T-helper 9 cell (primary cell): ENCODE results near the gene NSG1.

ENCODE experiments used
- DNase-seq: peaks from one replicate; pipeline ENCODE4 v3.0.0-alpha.2; 2020

Gene NSG1

DNA sequence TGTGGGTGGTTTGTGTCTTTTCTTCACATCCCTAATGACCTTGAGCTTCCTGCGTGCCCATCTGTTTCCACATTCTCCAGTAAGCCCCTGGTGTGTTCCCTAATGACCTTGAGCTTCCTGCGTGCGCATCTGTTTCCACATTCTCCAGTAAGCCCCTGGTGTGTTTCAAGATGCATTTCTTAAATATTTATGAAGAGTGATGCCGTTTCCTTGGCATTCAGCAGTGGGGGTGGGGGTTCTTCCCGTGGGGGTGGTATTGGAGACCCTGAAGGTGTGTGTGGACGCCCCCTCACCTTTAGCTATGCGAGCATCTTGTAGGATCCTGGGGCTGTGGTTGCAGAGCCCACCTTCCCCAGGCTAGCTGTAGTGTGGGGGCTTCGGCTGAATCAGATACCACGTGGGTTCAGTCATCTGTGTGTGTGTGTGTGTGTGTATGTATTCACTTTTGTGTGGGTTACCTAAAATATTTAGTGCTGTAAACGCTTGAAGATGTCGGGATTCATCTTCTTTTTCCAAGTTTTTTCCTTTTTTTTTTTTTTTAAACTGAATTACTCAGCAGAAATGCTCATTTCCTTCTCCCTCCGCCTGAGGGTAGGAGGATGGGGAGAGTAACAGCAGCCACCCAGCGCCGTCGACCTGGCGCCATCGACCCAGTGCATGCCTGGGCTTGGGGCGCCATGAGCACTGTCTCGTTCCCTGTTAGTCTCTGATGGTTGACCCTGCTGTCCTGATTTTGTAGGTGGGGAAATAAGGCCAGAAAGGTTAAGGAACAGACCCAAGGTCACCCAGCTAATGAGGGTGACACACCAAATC lies 9.9 kb downstream of the NSG1 start:
- DNase-seq: no peak

DNA sequence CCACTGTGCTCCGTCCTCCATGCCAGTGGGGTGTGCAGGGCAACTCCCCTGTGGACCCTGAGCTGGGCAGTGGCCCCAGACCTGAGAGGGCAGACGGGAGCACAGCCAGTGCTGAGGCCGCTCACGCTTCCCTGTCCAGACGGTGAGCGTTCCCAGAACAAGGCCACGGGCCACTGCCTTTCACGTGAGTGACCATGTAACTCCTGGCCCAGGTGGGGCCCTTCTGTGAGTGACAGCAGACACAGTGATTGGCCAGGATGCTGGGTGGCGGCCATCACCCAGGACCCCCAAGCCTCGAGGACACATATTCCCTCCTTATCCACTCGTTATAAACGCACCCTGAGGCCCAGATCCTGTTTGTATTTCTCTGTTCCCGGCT lies 10.5 kb downstream of the NSG1 start:
- no peak for DNase-seq

DNA sequence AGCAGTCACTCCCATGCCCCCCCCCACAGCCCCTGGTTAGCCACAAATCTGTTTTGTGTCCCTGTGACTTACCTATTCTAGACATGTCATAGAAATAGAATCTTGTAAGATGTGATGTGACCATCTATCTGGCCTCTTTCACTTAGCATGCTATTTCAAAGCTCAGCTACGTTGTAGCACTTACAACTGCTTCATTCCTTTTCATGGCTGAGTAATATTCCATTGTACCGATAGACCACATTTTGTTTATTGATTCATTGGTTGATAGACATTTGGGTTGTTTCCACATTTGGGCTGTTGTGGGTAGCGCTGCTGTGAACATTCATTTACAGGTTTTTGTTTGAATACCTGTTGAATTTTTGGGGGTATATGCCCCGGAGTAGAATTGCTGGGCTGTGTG lies 11.5 kb downstream of the NSG1 start:
- DNase-seq: no peak

DNA sequence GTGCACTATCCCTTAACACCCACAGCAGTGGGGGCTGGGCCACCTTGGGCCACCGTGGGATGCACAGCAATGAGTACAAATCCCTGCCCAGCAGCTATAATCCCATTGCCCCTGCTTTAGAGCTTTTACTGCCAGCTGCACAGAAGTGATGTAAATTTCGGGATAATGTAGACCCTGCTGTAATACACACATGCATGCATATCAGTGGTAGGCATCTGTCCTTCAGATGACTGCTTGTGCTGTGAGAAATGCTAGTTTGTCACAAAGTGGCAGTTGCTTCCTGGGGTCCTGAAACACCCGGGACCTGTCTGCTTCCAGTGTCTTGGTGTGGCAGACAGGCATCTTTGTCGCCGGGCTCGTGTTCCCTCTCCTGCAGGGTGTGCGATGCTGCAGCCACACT lies 14.1 kb downstream of the NSG1 start:
- no peak for DNase-seq

DNA sequence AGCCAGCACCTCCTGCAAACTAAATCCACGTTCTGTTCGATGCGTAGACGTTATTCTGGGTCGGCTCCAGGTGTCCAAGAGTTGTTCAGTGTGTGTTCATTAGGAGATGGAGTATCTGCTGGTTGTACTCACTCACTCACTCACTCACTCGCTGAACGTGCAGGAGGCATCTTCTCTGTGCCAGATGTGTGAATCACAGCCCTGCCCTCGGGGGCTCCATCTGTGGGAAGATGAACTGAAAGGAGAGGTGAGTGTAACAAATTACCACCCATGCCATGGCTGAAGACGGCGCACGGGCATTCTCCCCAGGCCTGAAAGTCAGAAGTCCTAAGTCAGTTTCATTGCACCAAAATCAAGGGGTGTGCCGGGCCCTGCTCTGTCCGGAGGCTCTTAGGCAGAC lies 16.1 kb downstream of the NSG1 start:
- no peak for DNase-seq

DNA sequence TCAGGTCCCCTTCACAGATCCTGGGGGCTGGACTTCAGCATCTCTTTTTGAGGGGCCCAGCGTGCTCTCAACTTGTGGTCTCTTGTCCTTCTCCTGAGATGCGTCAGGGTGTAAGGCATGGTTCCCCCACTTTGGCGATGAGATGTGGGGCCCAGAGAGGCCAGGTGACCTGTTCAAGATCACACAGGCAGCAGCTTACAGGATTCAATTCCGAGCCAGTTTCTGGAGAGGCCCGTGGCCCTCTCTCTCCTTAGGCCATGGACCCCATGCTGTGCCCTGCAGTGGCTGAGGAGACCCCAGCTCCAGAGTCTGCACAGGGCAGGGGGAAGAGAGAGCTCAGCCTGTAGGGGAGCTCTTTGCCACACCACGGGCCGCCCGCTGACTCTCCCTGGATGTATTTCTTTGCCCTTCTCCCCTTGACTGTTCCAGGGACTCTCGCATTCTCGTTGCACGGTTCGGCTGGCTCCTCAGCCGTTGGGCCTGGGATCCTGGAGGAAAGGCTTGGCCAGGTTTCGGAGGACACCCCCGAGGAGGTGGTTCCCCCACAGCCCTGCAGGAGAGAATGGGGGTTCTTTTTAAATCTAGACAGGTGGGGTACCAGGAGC lies 18.6 kb downstream of the NSG1 start:
- no peak for DNase-seq

DNA sequence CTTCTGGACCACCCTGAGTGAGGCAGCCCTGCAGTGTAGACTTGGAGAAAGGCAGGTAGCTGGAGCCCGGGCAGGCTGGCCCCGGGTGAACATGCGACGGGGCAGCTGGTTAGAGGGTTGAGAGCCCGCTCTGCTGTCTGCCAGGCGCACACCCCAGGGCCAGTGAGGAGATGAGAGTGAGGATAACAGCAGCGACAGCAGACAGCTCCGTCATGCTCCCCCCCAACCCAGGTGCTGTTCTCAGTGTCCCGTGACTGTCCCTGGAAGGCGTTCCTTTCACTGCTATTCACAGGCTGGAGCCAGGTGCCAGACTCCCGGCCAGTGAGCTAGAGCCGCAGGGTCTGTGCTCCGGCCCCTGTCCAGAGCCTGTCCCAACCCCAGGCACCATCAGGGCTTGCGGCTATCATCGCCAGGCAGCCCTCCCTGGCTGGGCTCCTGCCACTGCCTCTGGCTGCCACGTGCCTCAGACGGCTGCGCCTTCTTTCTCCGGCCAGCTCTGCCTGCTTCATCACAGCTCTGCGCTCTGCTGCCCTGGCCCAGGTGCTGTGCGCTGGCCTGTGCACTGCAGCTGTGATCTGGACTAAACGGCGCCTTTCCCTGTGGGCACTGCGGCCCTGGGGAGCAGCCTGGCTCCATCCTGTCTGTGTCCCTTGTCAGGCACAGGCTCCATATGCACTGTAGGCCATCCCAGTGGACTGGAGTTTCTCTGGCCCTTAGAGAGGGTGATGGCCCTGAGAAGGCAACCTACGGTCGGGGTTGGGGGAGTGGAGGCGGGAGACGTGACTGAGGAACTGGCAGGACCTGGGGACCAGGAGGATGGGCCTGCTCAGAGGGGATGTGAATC lies 19.8 kb downstream of the NSG1 start:
- DNase-seq: no peak

DNA sequence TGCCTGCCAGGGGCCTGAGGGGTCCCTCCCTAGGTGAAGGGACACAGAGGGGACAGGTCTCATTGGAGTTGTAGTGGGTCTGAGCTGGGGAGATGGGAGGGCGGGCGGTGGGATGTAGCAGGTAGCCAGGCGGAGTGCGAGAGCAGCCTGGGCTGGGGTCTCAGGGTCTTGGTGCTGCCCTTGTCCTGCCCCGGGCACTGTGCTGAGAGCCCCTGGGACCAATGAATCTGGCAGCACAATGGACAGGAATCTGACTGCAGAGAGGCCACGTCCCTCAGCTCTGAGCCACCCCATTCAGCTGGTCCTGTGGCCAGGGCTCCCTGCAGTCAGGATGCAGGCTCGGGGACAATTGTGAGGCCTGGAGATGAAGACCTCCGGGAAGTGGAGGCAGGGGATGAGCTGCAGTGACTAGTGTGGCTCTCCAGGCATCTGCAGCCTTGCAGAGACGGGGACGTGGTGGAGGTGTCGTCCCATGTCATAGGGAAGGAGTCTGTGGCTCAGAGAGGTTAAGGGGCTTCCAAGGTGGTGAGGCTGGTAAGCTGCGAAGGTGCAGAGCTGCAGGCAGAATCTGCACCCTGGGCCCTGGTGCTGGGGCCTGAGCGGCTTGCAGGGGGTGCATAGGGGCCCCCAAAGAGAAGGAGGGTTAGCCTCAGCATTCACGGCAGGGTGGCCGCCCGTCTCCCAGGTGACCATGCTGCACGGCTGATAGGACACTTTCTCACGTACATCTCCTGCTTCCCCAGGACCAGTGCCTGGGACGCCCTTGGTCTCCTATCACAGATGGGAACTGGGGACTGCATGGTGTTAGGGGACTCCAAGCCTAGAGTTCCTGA lies 20.6 kb downstream of the NSG1 start:
- no peak for DNase-seq

DNA sequence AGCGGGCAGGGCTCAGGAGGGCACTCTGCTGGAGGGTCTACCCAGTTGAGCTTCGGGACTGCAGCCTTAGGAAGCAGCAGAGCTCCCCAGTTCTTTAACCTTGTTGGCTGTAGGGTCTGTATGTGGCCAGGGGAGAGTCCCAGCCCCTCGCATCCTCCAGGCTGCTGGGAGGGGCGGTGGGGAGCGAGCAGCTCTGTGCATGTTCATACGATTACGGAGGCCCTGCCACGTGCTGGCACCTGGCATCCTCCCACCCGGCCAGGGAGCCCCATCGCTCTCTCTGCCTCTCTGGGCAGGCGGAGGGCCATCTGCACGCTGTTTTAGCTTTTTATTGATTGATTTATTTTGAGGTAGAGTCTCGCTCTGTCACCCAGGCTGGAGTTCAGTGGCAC lies 21.2 kb downstream of the NSG1 start:
- no peak for DNase-seq

DNA sequence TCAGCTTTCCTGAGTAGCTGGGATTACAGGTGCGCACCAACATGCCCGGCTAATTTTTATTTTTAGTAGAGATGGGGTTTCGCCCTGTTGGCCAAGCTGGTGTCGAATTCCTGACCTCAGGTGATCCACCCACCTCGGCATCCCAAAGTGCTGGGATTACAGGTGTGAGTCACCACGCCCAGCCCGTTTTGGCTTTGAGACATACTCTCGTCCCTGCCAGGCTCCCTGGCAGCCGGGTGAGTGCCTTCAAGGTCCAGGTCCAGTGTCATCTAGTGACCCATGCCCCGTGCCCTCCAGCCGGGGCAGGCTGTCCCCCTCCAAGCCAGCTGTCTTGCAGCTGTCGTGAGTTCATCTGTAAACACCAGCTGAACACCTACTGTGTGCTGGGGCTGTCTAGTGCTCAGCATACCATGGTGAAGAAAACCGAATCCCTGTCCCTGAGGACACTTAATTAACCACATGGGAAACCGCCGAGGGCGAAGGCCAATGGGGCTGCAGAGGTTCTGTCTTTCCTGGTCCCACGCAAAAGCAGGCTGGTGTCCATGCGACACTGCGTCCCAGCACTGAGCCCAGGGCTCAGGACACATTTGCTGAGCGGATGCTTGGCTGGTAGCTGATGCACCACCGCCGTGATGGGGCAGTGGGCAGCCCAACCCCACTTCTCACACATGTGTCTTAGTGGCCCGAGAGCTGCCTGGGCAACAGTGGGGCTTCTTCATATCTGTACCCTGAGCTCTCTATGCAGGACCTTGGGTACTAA lies 21.9 kb downstream of the NSG1 start:
- no peak for DNase-seq

DNA sequence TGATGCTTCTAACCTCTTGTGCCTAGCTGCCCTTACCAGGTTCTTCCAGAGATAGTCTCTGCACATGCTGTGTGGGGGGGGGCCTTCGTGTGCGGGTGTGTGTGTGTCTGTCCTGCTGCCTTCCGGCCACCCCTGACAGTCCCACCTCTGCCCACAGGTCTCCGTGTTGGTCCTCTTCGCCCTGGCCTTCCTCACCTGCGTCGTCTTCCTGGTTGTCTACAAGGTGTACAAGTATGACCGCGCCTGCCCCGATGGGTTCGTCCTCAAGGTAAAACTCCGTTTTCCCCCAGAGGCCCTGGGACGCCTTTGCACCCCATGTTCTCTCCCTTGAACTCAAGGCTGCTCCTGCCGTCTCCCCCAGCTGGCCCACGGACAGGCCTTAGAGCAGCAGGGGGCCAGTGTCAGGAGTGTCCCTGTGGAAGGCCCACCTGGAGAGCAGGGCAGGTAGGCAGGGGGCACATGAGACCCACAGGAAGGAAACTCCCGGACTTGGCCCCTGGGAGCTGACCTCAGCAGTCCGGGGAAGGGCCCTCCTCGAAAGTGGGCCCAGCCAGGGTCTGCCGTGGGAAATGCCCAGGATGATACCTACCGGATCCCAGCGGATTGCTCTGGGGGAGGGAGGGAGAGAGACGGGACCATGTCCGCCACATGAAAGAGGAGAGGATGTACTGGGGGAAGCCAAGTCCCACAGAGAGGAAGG lies 22.7 kb downstream of the NSG1 start:
- DNase-seq: no peak

DNA sequence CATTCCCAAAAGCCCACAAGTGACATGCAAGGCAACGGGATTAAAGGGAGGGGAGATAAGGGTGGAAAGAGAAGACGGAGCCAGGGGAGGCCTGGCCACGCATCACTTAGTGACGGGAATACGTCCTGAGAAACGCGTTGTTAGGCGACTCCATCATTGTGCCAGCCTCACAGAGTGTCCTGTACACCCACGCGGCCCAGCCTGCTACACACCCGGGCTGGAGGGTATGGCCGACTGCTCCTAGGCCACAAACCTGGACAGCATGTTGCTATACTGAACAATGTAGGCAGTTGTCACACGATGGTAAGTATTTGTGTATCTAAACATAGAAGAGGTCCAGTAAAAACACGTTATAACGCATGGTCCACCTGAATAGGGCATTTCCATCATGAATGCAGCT lies 23.4 kb downstream of the NSG1 start:
- no peak for DNase-seq

DNA sequence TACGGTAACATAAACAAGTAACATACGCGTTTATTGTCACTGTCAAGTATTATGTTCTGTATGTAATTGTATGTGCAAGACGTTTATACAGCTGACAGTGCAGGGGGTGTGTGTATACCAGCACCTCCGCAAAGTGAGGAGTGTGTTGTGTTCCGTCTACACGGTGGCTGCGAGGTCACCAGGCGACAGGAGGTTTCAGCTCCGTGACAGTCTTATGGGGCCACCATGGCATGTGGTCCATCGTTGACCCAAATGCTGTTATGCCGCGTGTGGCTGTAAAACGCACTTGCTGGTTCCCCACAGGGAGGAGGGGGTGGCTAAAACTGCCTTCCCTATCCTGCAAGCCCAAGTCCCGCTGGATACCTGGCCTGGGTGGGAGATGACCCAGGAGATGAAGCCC lies 25.0 kb downstream of the NSG1 start:
- DNase-seq: no peak

DNA sequence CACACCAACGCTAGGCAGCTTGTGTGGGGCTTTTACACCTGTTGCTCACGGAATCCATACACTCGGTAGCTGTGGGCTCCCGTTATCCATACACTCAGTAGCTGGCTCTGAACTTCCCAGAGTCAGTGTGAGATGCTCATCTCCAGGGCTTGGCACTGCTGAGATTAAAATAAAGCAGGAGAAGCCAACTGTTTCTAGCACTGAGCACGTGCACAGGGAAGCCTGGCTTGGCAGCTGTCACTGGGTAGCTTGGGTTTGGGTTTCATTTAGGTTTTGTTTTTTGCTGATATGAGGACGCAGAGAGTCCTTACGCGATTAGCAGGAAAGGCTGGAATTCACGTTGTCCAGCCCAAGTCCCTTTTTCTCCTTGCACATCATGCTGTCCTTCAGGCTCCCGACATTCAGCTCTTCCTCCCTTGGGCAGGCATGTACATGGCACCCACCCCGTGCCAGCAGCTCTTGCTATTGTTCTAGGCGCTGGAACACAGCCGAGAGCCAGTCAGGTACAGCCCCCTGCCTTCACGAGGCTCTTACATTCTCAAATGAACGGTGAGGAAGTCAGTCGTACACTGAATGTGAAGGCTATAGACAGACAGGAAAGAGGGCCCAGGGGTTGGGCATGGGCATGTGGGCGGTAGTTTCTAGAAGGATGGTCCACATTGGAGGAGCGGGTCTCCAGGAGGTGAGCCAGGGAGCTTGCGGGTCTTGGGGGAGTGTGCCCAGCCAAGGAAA lies 25.9 kb downstream of the NSG1 start:
- DNase-seq: no peak

DNA sequence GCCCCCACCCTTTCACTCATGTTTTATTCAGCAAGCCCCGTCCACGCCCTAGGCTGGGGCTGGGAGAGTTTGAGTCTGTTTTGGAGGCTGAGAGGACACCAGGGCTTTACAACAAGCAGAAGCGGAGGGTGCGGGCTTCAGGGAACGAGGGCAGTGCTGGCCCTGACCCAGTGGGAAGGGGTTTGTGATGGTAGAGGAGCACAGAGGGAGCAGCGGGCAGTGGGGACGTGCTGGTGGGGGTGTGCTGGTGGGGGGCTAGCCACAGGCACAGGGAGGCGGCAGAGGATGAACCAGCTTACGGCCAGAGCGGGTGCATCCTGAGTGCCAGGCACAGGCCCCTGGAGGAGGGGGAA lies 26.4 kb downstream of the NSG1 start:
- DNase-seq: no peak

DNA sequence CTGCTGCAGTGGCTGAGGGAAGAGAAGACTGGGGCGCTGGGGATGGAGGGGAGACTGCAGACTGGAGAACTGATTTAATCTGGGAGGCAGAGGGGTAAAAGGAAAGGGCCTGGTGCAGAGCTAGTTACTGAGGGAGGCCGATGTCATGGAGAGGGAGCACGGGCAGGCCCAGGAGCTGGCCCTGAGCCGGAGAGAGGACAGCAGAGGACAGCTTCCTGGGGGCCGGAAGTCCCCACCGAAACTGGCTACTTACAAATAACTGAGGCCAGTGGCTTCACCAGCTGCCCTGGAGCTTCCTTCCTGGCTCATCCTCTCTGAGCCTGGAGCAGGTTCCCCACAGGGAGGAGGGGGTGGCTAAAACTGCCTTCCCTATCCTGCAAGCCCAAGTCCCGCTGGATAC lies 26.9 kb downstream of the NSG1 start:
- DNase-seq: no peak

DNA sequence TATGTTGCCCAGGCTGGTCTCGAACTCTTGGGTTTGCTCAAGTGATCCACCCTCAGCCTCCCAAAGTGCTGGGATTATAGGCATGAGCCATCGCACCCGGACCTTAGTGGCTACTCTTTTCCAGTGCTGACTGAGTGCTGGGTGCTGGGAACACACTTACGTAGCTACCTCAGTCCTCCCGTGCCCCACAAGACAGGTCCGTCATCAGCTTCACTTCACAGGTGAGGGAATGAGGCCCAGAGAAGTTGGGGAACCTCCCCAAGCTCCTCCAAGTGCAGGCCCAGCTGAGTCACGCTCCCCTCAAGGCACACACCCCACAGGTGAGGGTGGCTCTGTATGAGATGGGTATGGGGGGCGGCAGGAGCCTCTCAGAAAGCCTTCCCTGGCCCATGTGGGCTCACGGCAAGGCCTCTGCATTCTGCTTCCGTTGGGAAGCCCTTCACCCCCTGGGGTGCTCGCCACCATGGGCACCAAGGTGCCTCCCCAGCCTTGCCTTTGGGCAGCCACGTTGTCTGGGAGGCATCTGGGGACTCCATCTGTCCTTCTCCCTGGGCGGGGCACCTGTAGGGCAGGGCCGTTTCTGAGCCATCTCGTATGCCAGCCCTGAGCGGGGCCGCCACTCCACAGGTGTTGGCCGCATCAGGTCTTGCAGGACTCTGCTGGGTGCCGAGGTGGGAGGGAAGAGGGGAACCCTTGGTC lies 28.4 kb downstream of the NSG1 start:
- DNase-seq: no peak

DNA sequence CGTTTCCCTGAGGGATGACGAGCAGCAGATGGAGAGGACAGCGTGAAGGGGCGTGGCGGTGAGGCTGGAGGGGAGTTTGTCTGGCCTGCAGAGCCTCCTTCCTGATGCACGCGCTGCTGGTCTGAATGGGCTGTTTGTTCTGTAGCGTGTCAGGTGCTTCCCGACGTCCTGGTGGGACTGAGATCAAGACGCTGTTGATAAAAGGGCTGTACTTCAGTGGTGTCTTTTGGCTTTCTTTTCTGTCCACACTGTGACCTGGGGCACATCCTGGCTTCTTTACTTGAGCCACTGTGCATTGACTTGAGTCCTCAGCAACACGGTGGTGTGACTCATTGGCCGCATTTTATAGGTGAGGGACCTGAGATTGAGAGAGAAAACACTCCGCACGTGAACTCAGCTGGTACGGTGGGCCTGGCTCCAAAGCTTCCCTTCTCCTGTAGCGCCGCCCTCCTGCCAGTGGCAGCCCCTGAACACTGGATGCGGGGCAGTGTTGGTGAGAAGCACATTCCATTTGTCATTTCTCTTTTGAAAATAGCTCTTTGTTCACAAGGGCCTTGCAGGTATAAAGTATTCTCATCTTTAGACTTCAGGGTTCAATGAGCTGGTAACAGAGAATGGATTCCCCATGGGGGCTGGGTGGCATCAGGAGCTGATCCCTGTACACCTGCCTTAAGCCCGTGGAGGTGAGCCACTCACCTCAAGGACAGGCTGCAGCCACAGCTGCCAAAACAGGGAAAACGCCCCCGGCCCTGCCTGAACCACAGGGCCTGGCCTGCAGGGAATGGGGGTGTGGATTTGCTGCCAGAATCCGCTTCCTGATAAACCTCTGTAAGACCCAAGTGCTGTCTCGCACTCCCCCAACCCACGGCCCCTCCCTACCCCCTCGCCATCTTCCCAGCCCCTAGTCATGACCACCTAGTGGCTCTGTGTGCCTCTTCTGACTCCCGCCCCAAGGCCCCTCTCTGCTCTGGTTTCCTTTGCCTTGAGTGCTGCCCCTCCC lies 29.2 kb downstream of the NSG1 start:
- no peak for DNase-seq

DNA sequence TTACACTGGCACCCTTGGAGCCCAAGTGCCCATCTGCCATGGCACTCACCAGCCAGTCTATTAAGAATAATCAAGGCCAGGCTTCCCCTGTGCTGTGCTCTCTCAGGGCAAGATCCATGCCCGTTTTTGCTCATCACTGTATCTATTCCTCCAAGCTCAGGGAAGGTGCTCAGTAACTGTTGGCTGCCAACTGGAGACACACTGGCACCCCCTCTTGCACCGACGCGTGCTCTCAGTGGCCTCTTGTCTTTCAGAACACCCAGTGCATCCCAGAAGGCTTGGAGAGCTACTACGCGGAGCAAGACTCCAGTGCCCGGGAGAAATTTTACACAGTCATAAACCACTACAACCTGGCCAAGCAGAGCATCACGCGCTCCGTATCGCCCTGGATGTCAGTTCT lies 30.1 kb downstream of the NSG1 start:
- no peak for DNase-seq
